ELR (cell line): ENCODE results near the gene NLRC5.

Source experiments
- DNase-seq: peaks from one replicate; pipeline ENCODE4 v3.0.0-alpha.2; 2015; ENCODE audit warnings: low read depth

The NLRC5 gene

GRCh38 chr16:57024894-57025680, 35.7 kb downstream of the NLRC5 start:
- no peak for DNase-seq

GRCh38 chr16:57025941-57026777, 36.8 kb downstream of the NLRC5 start:
- DNase-seq: no peak

- no peak for DNase-seq
Observed at GRCh38 chr16:57026778-57027062, 37.4 kb downstream of the NLRC5 start.

GRCh38 chr16:57027067-57027466, 37.7 kb downstream of the NLRC5 start:
- no peak for DNase-seq

GRCh38 chr16:57028086-57028485, 38.7 kb downstream of the NLRC5 start:
- no peak for DNase-seq

- peak; percentile 87 for DNase-seq
Observed at GRCh38 chr16:57029161-57030160, 40.1 kb downstream of the NLRC5 start.

- DNase-seq: no peak
Observed at GRCh38 chr16:57030346-57030902, 41.1 kb downstream of the NLRC5 start.

- no peak for DNase-seq
Observed at GRCh38 chr16:57031156-57031555, 41.8 kb downstream of the NLRC5 start.

GRCh38 chr16:57032346-57032745, 43.0 kb downstream of the NLRC5 start:
- no peak for DNase-seq

- DNase-seq: no peak
Observed at GRCh38 chr16:57032931-57033330, 43.6 kb downstream of the NLRC5 start.

GRCh38 chr16:57036315-57036714, 47.0 kb downstream of the NLRC5 start:
- no peak for DNase-seq

- no peak for DNase-seq
Observed at GRCh38 chr16:57036945-57037344, 47.6 kb downstream of the NLRC5 start.

GRCh38 chr16:57038166-57038565, 48.8 kb downstream of the NLRC5 start:
- DNase-seq: peak; percentile 82

- DNase-seq: peak; percentile 81
Observed at GRCh38 chr16:57039148-57039812, 49.9 kb downstream of the NLRC5 start.

- DNase-seq: no peak
Observed at GRCh38 chr16:57041182-57042156, 52.1 kb downstream of the NLRC5 start.

GRCh38 chr16:57042157-57043111, 53.1 kb downstream of the NLRC5 start:
- DNase-seq: peak; percentile 36

GRCh38 chr16:57043248-57043647, 53.9 kb downstream of the NLRC5 start:
- DNase-seq: no peak

- no peak for DNase-seq
Observed at GRCh38 chr16:57044931-57045693, 55.8 kb downstream of the NLRC5 start.
